NB4 (cell line): ENCODE measurements around the gene GABRG3.

Experiments
- DNase-seq: peaks from one replicate; pipeline ENCODE4 v3.0.0; 2010; ENCODE audit warnings: low read depth
- H3K4me3 ChIP-seq: one replicate; pipeline ENCODE4 v1.5.1; 2011; ENCODE audit warnings: mild to moderate bottlenecking, low read depth, low read length, moderate library complexity
- MAX ChIP-seq: IDR thresholded peaks from 2 replicates; pipeline ENCODE4 v1.6.1; 2011; ENCODE audit warnings: low read depth, low read length
- MYC ChIP-seq: IDR thresholded peaks from 2 replicates; pipeline ENCODE4 v1.6.1; 2011; ENCODE audit warnings: low read depth, low read length
- POLR2A ChIP-seq: IDR thresholded peaks from 2 replicates; pipeline ENCODE4 v1.6.1; 2011; ENCODE audit warnings: mild to moderate bottlenecking; ENCODE audit not compliant: insufficient read length; ENCODE audit errors: extremely low read depth
- TF ChIP-seq, protein P1 (sequence below): IDR thresholded peaks from one replicate; pipeline ENCODE4 v1.5.1; 2012; ENCODE audit warnings: low read depth, low read length

Gene GABRG3

GRCh38 chr15:27490867-27491595, 520.0 kb downstream of the GABRG3 start:
- no peak for DNase-seq
- TF ChIP-seq, protein P1, sequence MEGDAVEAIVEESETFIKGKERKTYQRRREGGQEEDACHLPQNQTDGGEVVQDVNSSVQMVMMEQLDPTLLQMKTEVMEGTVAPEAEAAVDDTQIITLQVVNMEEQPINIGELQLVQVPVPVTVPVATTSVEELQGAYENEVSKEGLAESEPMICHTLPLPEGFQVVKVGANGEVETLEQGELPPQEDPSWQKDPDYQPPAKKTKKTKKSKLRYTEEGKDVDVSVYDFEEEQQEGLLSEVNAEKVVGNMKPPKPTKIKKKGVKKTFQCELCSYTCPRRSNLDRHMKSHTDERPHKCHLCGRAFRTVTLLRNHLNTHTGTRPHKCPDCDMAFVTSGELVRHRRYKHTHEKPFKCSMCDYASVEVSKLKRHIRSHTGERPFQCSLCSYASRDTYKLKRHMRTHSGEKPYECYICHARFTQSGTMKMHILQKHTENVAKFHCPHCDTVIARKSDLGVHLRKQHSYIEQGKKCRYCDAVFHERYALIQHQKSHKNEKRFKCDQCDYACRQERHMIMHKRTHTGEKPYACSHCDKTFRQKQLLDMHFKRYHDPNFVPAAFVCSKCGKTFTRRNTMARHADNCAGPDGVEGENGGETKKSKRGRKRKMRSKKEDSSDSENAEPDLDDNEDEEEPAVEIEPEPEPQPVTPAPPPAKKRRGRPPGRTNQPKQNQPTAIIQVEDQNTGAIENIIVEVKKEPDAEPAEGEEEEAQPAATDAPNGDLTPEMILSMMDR: no peak
- TF ChIP-seq MYC: no peak

DNA sequence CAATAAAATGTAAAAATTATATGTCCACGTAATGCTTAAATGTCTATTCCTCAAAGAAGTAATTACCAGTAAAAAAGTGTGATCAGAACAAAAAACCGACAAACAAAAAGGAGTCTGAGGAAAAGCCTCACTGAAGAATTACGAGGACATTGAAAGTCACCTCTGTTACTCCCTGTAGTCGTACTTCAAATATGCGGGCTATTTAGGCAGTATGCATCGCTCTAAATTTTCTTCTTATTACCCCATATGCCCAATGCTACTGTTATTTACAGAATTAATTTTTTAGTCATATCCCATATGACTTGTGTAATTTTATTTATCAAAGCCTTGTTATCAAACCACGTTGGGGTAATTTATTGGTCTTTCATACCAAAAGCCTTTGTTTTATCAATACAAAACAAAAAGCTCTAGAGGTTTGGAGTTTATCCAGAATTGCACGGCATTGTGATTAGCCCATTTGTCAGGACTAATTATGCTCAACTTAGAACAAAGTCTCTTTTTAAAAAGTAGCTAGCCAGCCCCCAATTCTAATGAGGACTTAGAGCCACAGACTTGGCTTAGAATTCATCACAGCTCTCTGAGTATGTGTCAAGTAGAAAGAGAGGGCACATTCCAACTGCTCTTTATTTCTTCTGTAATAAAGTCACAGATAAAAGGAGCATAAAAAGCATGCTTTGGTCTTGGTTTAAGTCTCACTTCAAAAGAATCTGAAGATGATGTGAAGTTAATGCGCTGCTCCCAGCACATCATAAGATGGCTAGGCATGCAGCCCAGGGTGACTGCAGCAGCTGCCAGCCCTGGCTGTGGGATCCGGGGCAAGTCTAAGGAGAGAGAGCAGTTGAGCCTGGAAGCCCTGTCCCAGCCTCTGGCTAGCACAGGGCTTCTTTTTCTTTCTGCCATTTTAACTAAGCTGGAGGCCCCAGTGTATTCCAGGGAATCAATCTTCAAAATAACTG, 521.0 kb downstream of the GABRG3 start:
- TF ChIP-seq MYC: no peak
- TF ChIP-seq, protein P1: no peak
- TF ChIP-seq POLR2A: no peak
- no peak for TF ChIP-seq MAX
- DNase-seq: no peak

More at GRCh38 chr15:27490867-27491595, 520.0 kb downstream of the GABRG3 start:
- H3K4me3 ChIP-seq: no peak overlapping the region

DNA sequence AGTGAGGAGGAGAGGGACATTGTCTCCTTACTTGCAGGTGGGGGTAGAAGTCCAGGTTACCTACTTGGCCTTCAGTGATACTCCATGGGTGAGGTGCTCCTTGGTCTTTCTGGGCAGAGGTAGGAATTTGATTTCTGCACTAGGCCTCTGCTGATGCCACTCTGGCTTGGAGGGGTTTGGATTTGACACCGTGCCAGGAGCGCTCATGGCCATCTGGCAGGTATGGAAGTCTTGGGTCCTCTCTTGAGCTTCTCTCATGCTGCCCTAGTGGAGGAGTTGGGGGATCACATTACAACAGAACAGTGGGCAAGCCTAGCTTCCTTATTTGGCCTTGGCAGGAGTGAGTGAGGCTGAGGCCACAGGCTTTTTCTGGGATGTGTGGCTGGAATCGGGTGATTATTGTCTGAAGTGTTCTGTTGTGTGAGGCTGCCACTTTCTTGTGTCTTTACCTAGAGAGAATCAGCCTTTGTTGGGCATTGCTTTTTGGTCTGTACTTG, 525.0 kb downstream of the GABRG3 start:
- no peak for DNase-seq
- TF ChIP-seq MYC (no peak), MAX (no peak), POLR2A (no peak)
- TF ChIP-seq, protein P1: no peak

More for the DNA sequence above, 521.0 kb downstream of the GABRG3 start:
- H3K4me3 ChIP-seq: no peak overlapping the region

GRCh38 chr15:27498700-27499099, 527.7 kb downstream of the GABRG3 start:
- no peak overlapping the region for H3K4me3 ChIP-seq
- DNase-seq: no peak
- no peak for TF ChIP-seq MAX
- TF ChIP-seq MYC: no peak
- TF ChIP-seq POLR2A: no peak
- TF ChIP-seq, protein P1: no peak

More for the DNA sequence above, 525.0 kb downstream of the GABRG3 start:
- no peak overlapping the region for H3K4me3 ChIP-seq

GRCh38 chr15:27499191-27499590, 528.2 kb downstream of the GABRG3 start:
- no peak overlapping the region for H3K4me3 ChIP-seq

More at GRCh38 chr15:27499191-27499590, 528.2 kb downstream of the GABRG3 start:
- DNase-seq: no peak
- TF ChIP-seq, protein P1: no peak
- TF ChIP-seq MYC: no peak
- no peak for TF ChIP-seq POLR2A
- no peak for TF ChIP-seq MAX
